SK-N-SH treated with all-trans-retinoic acid at 6 μM for 48 hours (cell line): ENCODE data around the gene BRF1.

Source experiments
- ARNTL ChIP-seq: fragments of 450-650 bp; formaldehyde crosslinking; IDR thresholded peaks from 2 replicates; pipeline ENCODE4 v1.5.0; 2020; ENCODE audit warnings: low read depth, mild to moderate bottlenecking, moderate library complexity, borderline replicate concordance
- PATZ1 ChIP-seq: fragments of 250-450 bp; sonication (Bioruptor Pico); IDR thresholded peaks from 2 replicates; pipeline ENCODE4 v1.8.0; 2020; ENCODE audit warnings: mild to moderate bottlenecking, moderate library complexity, borderline replicate concordance

GRCh38 chr14:105212541-105213300 is 88.1 kb downstream of the BRF1 start:
- TF ChIP-seq PATZ1: no peak
- TF ChIP-seq ARNTL (CRISPR knock-in tag): no peak
